ENCODE data around the gene MPST. TPM values are rescaled to one million over a fixed set of nuclear protein-coding genes. Genes with fewer than 3 reads are reported as not detected.

The MPST gene
- total and polyA plus RNA-seq, 2 donors (not counting 1 experiment from before 2014, with no cell fraction given), result 14.8 to 51.5 TPM

GRCh38 chr22:37008365-37008764 is 11.2 kb upstream of the MPST start:
- DNase-seq (ENCODE audit: low read depth in 2 of 2), result no peak
- H3K9me3 ChIP-seq (ENCODE audit: control insufficient read depth, insufficient read depth, low read depth, low read length), result no peaks in the 10 kb centered on the region
- H3K79me2 ChIP-seq (ENCODE audit: control insufficient read depth, insufficient read depth, low read length), result no peaks in the 10 kb centered on the region
- H3K4me1 ChIP-seq (ENCODE audit: control insufficient read depth, extremely low read depth, insufficient read depth, low read length), result no peaks in the 10 kb centered on the region
- peaks cover 16% of the 10 kb centered on the region for H3K27me3 ChIP-seq (ENCODE audit: control insufficient read depth, insufficient read depth, low read length)
- no peak overlapping the region for H3K9ac ChIP-seq (ENCODE audit: insufficient read depth, low read length)
- H3K4me3 ChIP-seq (replicated peaks in 1 of 4; ENCODE audit: control extremely low read depth in 1 of 4, insufficient read depth in 1 of 4, low read depth in 3 of 4, low read length in 4 of 4), result no peak overlapping the region
- H4K20me1 ChIP-seq (ENCODE audit: control insufficient read depth, extremely low read depth, insufficient read depth, low read length), result no peaks in the 10 kb centered on the region
- H3K36me3 ChIP-seq (ENCODE audit: control insufficient read depth, insufficient read depth, low read length), result no peaks in the 10 kb centered on the region
- no peak overlapping the region for H3K4me2 ChIP-seq (ENCODE audit: extremely low read depth, insufficient read depth, low read length)
- no peak overlapping the region for H3K27ac ChIP-seq (ENCODE audit: insufficient read depth, low read length)
- no peak overlapping the region for H2AFZ ChIP-seq (ENCODE audit: low read length)
- TF ChIP-seq CTCF (conservative IDR thresholded peaks at IDR 0.05 in 1 of 2, IDR thresholded peaks at IDR 0.05 in 1 of 2; ENCODE audit: low read depth in 1 of 2, low read length in 2 of 2), result no peak

DNA sequence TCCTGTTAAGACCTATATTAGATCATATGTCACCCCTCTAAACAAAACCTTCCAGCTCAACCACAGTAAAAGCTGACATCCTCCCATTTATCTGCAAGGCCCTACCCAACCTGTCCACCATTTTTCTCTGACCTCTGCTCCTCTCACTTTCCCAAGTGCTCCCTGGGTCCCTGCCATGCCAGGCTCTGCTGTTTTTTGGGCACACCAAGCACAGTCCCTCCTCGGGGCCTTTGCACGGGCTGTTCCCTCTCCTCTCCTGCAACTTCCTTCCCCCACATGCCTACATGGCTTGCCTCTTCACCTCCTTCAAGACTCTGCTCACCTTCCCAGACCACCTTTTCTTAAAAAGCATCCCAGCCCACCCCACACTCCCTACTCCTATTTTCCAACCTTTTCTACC is 10.1 kb upstream of the MPST start:
- TF ChIP-seq EZH2 (IDR thresholded peaks at IDR 0.05; ENCODE audit: low read length, missing control alignments), result no peak
- TF ChIP-seq CTCF (conservative IDR thresholded peaks at IDR 0.05 in 1 of 2, IDR thresholded peaks at IDR 0.05 in 1 of 2; ENCODE audit: low read depth in 1 of 2, low read length in 2 of 2), result no peak
- Histone ChIP-seq H3K27me3 (ENCODE audit: control insufficient read depth, insufficient read depth, low read length) (peaks cover 16% of the 10 kb centered on the region), H3K79me2 (ENCODE audit: control insufficient read depth, insufficient read depth, low read length) (no peaks in the 10 kb centered on the region), H4K20me1 (ENCODE audit: control insufficient read depth, extremely low read depth, insufficient read depth, low read length) (no peaks in the 10 kb centered on the region), H2AFZ (ENCODE audit: low read length) (no peak overlapping the region), H3K4me3 (replicated peaks in 1 of 4; ENCODE audit: control extremely low read depth in 1 of 4, insufficient read depth in 1 of 4, low read depth in 3 of 4, low read length in 4 of 4) (no peak overlapping the region), H3K27ac (ENCODE audit: insufficient read depth, low read length) (no peak overlapping the region), H3K36me3 (ENCODE audit: control insufficient read depth, insufficient read depth, low read length) (no peaks in the 10 kb centered on the region), H3K4me2 (ENCODE audit: extremely low read depth, insufficient read depth, low read length) (no peak overlapping the region), H3K9ac (ENCODE audit: insufficient read depth, low read length) (no peak overlapping the region), H3K9me3 (ENCODE audit: control insufficient read depth, insufficient read depth, low read depth, low read length) (no peaks in the 10 kb centered on the region), H3K4me1 (ENCODE audit: control insufficient read depth, extremely low read depth, insufficient read depth, low read length) (no peaks in the 10 kb centered on the region)
- DNase-seq (ENCODE audit: low read depth in 2 of 2), result no peak

DNA sequence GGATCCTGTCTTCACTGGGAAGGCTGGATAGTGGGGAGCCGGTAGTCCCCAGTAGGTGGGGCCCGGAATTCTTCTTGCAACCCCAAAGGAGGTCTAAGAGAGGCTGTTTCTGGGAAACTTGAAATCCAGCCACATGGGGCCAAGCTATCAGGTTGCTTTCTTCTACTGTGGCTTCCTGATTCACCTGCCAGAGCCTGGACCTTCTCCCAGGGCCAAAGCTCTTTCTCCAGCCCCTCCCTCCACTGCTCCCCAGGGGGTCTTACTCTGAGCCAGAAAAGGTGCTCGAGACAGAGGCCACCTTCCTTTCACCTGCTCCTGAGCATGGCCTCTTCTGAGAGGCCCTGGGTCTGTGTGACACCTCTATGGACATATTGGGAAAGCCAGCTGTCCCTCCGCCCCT is 9.4 kb upstream of the MPST start:
- no peaks in the 10 kb centered on the region for H3K9me3 ChIP-seq (ENCODE audit: control insufficient read depth, insufficient read depth, low read depth, low read length)
- H4K20me1 ChIP-seq (ENCODE audit: control insufficient read depth, extremely low read depth, insufficient read depth, low read length), result no peaks in the 10 kb centered on the region
- H3K9ac ChIP-seq (ENCODE audit: insufficient read depth, low read length), result no peak overlapping the region
- no peaks in the 10 kb centered on the region for H3K36me3 ChIP-seq (ENCODE audit: control insufficient read depth, insufficient read depth, low read length)
- no peaks in the 10 kb centered on the region for H3K4me1 ChIP-seq (ENCODE audit: control insufficient read depth, extremely low read depth, insufficient read depth, low read length)
- no peak for TF ChIP-seq CTCF (conservative IDR thresholded peaks at IDR 0.05 in 1 of 2, IDR thresholded peaks at IDR 0.05 in 1 of 2; ENCODE audit: low read depth in 1 of 2, low read length in 2 of 2)
- TF ChIP-seq EZH2 (IDR thresholded peaks at IDR 0.05; ENCODE audit: low read length, missing control alignments), result no peak
- no peak overlapping the region for H3K27ac ChIP-seq (ENCODE audit: insufficient read depth, low read length)
- peaks cover 12% of the 10 kb centered on the region for H3K27me3 ChIP-seq (ENCODE audit: control insufficient read depth, insufficient read depth, low read length)
- no peak overlapping the region for H3K4me3 ChIP-seq (replicated peaks in 1 of 4; ENCODE audit: control extremely low read depth in 1 of 4, insufficient read depth in 1 of 4, low read depth in 3 of 4, low read length in 4 of 4)
- H3K79me2 ChIP-seq (ENCODE audit: control insufficient read depth, insufficient read depth, low read length), result no peaks in the 10 kb centered on the region
- no peak overlapping the region for H2AFZ ChIP-seq (ENCODE audit: low read length)
- DNase-seq (ENCODE audit: low read depth in 2 of 2), result no peak
- no peak overlapping the region for H3K4me2 ChIP-seq (ENCODE audit: extremely low read depth, insufficient read depth, low read length)

Data from fibroblast of lung (primary cell).